GM20000 (cell line): ENCODE data around the gene NINL.
"Not testable (repeated sequence)": the region's sequence is repeated elsewhere in the genome, so short reads cannot be mapped to it uniquely, and the experiment has no call there.

ENCODE experiments used
- DNase-seq: peaks from one replicate; pipeline ENCODE4 v3.0.0; 2012; ENCODE audit warnings: low spot score
- TF ChIP-seq, protein P1 (sequence below): IDR thresholded peaks from 2 replicates; pipeline ENCODE4 v1.5.1; 2012; ENCODE audit warnings: mild to moderate bottlenecking, control low read depth; ENCODE audit errors: extremely low read depth, missing control alignments

Gene NINL

GRCh38 chr20:25586877-25587276 is 1.5 kb upstream of the NINL start:
- no peak for DNase-seq
- TF ChIP-seq, protein P1, sequence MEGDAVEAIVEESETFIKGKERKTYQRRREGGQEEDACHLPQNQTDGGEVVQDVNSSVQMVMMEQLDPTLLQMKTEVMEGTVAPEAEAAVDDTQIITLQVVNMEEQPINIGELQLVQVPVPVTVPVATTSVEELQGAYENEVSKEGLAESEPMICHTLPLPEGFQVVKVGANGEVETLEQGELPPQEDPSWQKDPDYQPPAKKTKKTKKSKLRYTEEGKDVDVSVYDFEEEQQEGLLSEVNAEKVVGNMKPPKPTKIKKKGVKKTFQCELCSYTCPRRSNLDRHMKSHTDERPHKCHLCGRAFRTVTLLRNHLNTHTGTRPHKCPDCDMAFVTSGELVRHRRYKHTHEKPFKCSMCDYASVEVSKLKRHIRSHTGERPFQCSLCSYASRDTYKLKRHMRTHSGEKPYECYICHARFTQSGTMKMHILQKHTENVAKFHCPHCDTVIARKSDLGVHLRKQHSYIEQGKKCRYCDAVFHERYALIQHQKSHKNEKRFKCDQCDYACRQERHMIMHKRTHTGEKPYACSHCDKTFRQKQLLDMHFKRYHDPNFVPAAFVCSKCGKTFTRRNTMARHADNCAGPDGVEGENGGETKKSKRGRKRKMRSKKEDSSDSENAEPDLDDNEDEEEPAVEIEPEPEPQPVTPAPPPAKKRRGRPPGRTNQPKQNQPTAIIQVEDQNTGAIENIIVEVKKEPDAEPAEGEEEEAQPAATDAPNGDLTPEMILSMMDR, result no peak

- DNase-seq, result not testable (repeated sequence)
Measured at GRCh38 chr20:25583607-25584006, 1.7 kb downstream of the NINL start.

- DNase-seq, result no peak
- TF ChIP-seq, protein P1, result no peak
Measured at GRCh38 chr20:25580711-25581110, 4.6 kb downstream of the NINL start.

DNA sequence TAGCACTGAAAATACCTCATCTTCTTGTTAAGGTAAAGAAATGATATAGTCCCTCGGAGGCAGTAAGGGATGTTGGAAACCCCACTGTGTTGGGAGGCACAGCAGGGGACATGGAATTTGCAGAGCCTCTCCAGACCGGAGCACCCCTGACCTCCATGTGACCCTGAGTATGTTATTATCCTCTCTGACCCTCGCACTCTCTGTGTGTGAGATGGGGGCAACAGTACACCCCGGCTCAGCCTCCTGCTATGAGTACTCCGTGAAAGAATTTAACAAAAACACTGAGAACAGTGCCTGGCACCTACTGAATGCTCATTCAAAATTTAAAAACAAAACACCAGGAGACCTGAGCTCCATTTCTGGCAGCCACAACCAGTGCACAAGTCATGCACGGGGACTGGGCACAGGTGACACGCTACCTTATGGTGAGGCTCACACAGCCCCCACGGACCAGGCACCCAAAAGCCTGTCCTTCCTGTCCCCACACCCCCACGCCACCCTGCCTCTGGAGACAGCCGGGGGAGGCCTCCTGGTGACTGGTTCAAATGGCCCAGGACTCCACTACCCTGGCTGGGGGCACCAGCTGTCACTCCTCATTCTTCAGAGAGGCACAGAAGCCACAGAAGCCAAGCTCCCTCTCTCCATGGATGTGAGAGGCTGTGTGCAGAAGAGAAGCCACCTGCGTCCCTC is 6.1 kb downstream of the NINL start:
- no peak for DNase-seq
- TF ChIP-seq, protein P1, result no peak

DNA sequence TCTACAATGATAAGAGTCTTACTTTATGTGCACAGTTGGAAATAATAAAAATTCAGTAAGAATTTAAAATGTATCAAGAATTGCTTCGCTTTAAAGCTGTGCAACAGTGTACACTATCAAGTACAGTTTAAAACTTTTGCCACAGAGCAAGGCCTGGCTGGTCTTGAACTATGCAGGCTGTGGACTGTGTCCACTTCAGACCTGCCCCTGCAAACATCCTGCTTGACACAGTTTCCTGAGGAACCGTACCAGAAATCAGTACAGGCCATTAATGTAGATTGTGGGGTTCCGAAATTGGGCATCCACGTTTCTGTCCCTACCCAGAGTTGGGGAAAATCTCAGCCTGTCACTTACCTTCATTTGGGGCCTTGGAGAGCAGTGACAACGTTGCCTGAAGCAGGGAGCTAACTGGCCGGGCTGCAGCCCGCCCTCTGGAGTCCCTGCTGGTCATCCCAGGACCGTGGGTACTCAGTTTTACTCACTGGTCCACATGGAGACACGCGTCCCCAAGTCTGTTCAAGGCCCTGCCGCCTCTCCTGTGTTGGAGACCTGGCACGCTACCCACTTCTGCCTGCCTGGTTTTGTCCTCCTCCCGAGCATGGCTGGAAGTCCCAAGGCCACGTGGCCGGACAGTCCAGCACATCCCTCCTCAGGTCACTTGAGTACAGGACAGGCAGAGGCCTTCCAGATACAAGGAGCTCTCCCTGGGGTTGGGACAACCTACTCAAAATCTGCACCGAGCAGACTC is 8.4 kb downstream of the NINL start:
- TF ChIP-seq, protein P1, result no peak
- no peak for DNase-seq

GRCh38 chr20:25574411-25574810 is 10.9 kb downstream of the NINL start:
- no peak for DNase-seq
- TF ChIP-seq, protein P1, result no peak

DNA sequence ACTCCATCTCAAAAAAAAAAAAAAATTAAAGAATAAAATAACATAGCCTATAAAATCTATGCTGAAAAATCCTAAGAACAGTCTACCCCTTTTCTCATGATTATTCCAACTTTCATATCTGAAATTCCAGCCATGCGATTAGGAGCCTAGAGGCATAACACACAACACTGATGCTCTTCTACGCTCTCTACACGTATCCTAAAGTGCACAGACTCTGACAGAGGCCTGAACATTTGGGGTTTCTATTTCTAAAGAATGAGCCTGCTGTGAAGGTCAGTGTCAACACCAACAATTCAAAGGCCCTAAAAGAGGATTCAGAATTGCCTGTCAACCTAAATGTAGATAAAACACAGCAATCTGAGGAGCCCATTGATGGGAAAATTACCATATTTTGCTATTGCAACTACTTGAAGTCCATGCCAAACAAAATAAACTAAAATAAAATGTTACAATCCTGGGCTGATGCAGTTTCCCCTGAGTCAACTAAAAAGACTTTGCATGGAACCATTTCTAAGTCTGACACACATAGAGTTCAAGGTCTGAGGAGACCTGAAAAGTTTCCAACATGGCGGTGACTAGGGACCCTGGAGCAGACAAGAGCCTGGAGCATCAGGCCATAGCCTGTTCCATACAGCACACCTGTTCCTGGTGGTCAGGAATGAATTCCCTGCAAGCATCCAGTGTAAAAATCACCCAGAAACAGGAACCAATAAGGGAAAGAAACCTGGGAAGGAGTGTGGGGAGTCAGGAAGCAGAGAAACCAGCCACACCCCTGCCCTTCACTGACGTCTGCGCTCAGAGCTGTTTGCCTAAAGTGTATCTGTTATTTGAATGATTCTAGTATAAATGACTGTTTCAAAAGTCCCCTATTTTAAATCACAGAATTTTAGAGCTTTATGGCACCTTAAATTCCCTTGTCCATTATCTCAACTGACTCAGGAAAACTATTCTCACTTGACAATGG is 11.8 kb downstream of the NINL start:
- TF ChIP-seq, protein P1, result no peak
- DNase-seq, result no peak
